ENCODE results near the gene TGFBR3.
"Not testable (repeated sequence)": the region's sequence is repeated elsewhere in the genome, so short reads cannot be mapped to it uniquely, and the experiment has no call there.

TGFBR3 gene

DNA sequence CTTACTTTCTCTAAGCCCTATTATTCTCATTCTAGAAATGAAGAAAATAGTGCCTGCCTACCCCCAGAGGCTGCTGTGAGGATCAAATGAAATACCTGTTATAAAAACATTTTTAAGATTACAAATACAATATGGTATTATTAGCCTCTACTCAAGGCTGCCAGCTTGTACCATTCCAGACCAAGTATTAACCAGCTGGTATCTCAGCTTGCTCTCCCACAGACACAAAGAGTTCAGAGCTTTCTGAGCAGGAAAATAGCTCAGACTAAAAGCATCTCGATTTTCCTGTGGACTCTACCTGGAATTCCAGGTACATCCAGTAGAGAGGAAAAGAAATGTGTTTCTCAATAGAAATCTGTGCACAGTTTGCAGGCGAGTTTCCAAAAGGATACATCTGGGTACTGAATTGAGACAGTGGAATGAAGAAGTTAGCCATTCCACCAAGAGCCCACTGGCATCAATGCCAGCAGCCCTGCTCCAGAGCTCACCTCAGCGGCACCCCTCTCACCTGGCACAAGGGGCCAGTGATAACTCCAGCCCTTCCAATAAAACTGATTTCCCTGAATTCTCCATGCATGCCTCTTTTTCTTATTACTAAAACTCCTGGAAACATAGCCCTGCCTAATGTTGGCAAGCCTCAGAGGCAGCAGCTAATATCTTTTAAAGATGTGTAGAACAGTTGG lies 31.0 kb downstream of the TGFBR3 start:
- in situ Hi-C loops (cut with HindIII; ENCODE audit: low pct_unique_long_range_greater_than_20kb, low sequenced_read_pairs): no loop called here
- TF ChIP-seq JUND (IDR thresholded peaks at IDR 0.05; ENCODE audit: low read depth): no peak
- DNase-seq (ENCODE audit: low read depth in 1 of 2, low spot score in 1 of 2): no peak

DNA sequence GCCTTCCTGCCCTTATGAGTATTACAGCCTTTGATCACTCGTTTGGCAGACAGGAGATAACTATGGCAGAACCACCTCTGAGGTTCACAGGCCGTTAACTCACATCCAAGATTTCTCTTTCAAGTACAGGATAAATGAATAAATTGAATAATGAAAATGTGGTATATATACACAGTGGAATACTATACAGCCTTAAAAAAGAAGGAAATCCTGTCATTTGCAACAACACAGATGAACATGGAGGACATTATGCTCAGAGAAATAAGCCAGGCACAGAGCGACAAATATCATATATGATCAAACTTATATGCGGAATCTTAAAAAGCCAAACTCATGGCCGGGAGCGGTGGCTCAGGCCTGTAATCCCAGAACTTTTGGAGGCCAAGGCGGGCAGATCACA lies 32.6 kb downstream of the TGFBR3 start:
- in situ Hi-C loops (cut with HindIII; ENCODE audit: low pct_unique_long_range_greater_than_20kb, low sequenced_read_pairs): no loop called here

DNA sequence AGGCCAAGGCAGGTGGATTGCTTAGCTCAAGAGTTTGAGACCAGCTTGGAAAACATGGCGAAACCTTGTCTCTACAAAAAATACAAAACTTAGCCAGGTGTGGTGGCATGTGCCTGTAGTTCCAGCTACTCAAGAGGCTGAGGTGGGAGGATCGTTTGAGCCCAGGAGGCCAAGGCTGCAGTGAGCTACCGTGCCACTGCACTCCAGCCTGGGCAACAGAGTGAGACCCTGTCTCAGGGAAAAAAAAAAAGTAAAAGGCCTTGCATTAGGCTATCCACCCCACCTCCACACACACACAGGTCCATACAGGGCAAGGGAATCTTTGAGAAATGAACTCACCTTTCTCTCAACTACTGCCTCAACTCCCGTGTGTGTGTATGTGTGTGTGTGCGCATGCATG lies 33.9 kb downstream of the TGFBR3 start:
- in situ Hi-C loops (cut with HindIII; ENCODE audit: low pct_unique_long_range_greater_than_20kb, low sequenced_read_pairs); DNase-seq (ENCODE audit: low read depth in 1 of 2, low spot score in 1 of 2): not testable (repeated sequence)

More for the DNA sequence above, 32.6 kb downstream of the TGFBR3 start:
- TF ChIP-seq JUND (IDR thresholded peaks at IDR 0.05; ENCODE audit: low read depth): no peak
- no peak for DNase-seq (ENCODE audit: low read depth in 1 of 2, low spot score in 1 of 2)

DNA sequence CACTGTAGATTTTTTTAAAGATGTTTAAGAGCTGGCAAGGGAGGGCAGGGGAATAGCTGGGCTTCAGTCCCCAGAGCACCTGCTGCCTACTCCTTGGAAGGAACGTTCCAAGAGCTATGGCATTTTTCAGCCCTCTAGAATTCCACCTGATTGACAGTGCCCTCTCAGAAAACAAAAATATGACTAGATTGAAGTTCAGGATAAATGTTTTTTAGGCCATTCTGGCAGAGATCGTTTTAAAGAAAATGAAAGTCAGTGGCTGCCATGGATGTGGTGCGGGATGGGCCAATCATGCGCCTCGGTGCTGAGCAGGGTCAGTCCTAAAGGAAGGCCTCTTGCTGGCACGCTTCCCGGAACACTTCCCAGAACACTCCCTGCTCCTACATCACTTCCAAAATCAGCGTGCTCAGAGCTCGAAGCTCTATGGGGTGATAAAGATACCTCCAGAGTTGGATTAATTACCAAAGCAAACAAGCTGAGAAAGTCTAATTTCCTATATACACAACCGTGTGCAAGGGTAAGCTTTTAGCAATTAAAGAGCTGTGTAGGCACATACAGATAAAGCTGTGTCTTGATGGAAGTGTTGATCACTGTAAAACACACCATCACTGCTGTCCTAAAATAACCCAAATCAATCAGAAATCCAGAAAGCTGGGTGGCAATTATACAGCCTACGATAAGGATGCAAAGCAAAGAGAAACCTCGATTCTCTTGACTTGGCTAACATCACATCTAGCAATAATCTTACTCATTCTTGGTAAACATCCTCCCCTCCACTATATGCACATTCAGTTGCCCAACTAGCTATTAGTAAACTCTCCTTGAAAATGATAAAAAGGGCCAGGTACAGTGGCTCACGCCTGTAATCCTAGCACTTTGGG lies 34.6 kb downstream of the TGFBR3 start:
- in situ Hi-C loops (cut with HindIII; ENCODE audit: low pct_unique_long_range_greater_than_20kb, low sequenced_read_pairs): no loop called here
- peak in 1 of 2 experiments; percentile 19 for DNase-seq (ENCODE audit: low read depth in 1 of 2, low spot score in 1 of 2)
- TF ChIP-seq JUND (IDR thresholded peaks at IDR 0.05; ENCODE audit: low read depth): no peak

DNA sequence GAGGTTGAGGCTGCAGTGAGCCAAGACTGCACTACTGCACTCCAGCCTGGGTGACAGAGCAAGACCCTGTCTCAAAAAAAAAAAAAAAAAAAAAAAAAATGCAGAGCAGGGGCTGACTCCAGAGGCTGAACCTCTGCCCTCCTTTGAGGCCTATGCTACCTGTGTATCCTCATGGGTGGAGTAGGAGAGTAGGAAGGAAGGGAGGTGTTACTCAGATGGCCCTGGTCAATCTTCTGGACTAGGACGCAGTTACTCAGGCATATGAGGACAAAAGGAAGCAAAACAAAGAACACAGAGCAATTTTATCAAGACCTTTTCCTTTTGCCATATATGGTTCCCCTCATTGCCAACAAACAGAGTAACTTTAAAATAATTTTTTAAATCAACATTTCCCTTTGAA lies 35.2 kb downstream of the TGFBR3 start:
- no peak for DNase-seq (ENCODE audit: low read depth in 1 of 2, low spot score in 1 of 2)
- TF ChIP-seq JUND (IDR thresholded peaks at IDR 0.05; ENCODE audit: low read depth): no peak
- in situ Hi-C loops (cut with HindIII; ENCODE audit: low pct_unique_long_range_greater_than_20kb, low sequenced_read_pairs): no loop called here

DNA sequence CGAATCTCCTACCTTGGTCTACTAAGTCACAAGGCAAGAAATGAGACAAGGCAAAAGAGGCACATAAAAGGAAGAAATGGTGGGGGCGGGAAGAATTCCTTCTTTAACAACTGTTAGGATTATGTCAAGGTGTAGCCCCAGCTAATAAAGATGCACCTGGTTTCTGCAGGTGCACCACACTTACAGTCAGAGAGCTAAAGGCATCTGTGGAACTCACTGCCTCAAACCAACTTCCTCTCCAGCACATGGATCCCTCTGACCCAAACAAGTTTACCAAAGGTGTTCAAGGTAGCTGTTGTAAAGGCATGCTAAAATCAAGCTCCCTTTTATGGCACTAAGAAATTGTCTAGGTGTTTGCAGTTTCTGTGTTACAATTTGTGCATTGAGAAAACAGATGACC lies 38.1 kb downstream of the TGFBR3 start:
- no peak for TF ChIP-seq JUND (IDR thresholded peaks at IDR 0.05; ENCODE audit: low read depth)
- no peak for DNase-seq (ENCODE audit: low read depth in 1 of 2, low spot score in 1 of 2)
- in situ Hi-C loops (cut with HindIII; ENCODE audit: low pct_unique_long_range_greater_than_20kb, low sequenced_read_pairs): no loop called here

DNA sequence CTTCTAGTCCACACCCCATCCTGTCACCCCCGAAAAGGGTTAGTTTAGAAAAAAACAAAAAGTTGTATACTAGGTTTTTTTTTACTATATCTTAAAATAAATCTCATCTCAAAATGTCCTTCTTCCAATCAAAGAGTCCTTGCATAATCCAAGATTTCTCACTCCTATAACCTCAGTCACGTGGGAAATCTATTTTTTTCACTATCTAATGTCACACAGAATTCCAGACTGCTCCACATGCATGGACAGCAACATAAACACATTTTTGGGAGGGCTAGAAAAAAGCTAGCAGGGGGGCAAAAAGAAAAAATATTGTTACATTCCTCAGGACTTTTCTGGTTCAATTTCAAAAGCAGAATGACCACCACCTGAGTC lies 39.3 kb downstream of the TGFBR3 start:
- in situ Hi-C loops (cut with HindIII; ENCODE audit: low pct_unique_long_range_greater_than_20kb, low sequenced_read_pairs): no loop called here
- no peak for TF ChIP-seq JUND (IDR thresholded peaks at IDR 0.05; ENCODE audit: low read depth)
- no peak for DNase-seq (ENCODE audit: low read depth in 1 of 2, low spot score in 1 of 2)

DNA sequence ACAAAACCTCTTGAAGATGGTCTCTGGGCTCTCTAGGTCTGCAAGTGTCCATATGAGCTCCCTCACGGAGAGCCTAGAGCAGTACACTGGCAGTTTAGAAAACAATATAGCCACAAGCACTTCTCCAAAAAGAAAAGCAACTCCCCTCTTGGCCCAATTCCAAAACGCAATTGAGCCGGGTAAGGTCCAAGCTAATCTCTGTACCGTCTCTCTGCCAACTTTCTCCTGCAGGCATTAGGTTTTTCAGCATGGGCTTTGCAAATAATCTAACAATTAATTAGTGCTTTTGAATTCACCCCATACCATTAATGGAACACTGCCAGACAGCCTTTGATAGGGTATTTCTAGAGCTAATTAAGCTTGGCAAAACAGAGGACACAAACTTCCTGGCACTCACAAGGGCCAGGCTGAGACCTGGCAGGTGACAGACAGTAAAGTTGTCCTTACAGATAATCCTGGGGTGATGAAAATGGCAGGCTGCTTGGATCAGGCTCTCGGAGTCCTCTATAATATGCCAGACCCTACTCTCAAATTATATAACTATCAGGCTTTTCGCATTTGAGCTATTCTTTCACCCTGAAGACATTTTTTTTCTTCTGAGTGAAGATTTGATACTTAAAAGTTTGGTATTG lies 39.8 kb downstream of the TGFBR3 start:
- in situ Hi-C loops (cut with HindIII; ENCODE audit: low pct_unique_long_range_greater_than_20kb, low sequenced_read_pairs): no loop called here
- DNase-seq (ENCODE audit: low read depth in 1 of 2, low spot score in 1 of 2): peak in 1 of 2 experiments; percentile 29
- no peak for TF ChIP-seq JUND (IDR thresholded peaks at IDR 0.05; ENCODE audit: low read depth)

DNA sequence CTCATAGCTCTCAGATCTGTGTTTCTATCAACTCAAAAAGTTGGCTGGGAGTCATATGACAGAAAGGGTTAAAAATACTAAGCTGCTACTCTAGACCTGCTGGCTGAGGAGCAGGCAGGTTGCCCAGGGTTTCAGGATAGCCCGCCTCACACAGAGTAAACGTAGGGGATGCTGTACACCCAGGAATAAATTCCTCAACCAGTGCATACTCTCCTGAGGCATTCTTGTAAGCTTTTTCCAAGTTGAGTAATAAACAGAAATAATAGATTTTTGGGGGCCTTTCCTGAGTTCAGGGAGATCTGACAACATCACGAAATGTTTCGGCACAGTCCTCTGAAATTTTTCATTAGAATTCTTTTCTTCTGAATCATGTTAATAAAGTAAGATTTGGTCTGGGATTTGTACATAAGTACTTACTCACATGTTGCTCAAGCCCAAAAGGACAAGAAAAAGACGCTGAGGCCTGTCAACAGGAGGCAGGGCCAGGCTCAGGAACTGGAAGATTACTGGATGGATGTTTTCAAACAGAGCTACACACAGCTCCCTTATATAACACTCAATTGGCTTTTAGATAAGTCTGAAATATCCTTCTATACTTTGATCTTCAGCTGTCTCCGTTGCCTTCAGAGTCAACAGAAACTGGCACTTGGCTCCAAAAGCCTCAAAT lies 41.0 kb downstream of the TGFBR3 start:
- TF ChIP-seq JUND (IDR thresholded peaks at IDR 0.05; ENCODE audit: low read depth): no peak
- in situ Hi-C loops (cut with HindIII; ENCODE audit: low pct_unique_long_range_greater_than_20kb, low sequenced_read_pairs): no loop called here
- no peak for DNase-seq (ENCODE audit: low read depth in 1 of 2, low spot score in 1 of 2)

DNA sequence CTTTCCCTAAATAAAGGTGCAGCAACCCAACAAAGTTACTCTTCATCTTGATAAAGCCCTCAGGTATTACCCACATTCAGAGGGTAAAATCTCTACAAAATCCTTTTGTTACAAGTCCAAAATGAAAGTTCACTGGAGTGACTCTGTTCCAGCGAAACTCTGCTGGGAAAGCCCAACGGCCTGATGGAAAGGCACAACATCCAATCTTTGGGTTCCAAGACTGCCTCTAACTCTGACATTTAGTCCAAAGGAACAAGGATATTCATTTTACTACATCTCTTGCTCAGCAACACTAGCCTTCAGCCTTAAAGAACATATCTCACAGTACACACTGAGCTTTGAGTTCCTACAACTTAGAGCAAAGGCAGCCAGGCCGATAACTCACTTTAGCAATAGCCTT lies 42.1 kb downstream of the TGFBR3 start:
- TF ChIP-seq JUND (IDR thresholded peaks at IDR 0.05; ENCODE audit: low read depth): no peak
- DNase-seq (ENCODE audit: low read depth in 1 of 2, low spot score in 1 of 2): no peak
- in situ Hi-C loops (cut with HindIII; ENCODE audit: low pct_unique_long_range_greater_than_20kb, low sequenced_read_pairs): no loop called here

DNA sequence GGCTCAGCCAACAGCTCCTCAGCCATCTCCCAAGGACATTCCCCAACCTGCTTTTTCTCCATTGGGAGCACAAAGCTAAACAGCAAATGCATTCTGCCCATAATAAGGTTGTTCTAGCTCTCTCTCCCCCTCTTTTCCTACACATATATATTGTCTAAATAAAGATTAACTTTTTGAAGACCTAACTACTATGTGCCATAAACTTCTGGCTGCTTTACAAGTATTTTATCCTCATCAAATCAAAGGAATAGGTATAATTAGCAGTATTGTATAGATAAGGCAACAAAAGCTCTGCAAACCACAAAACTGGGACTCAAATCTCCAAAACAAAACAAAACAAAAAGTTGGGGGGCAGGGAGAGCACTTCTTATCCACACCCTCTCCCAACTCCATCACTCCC lies 43.4 kb downstream of the TGFBR3 start:
- TF ChIP-seq JUND (IDR thresholded peaks at IDR 0.05; ENCODE audit: low read depth): no peak
- no peak for DNase-seq (ENCODE audit: low read depth in 1 of 2, low spot score in 1 of 2)
- in situ Hi-C loops (cut with HindIII; ENCODE audit: low pct_unique_long_range_greater_than_20kb, low sequenced_read_pairs): no loop called here

DNA sequence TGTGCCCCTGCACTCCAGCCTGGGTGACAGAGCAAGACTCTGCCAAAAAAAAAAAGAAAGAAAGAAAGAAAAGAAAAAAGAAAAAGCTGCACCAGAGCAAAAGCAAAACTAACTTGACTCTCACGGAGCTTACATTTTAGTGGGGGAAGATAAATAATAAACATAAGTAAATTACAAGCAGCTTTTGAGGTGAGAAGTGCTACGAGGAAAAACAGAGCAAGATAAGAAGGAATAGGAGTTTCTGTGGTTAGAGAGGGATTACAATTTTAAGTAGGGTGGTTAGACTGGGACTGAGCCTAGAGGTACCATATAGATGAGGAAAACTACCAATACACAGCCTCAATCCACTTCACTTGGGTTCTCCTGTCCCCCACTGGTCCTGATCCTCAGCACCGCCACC lies 43.9 kb downstream of the TGFBR3 start:
- DNase-seq (ENCODE audit: low read depth in 1 of 2, low spot score in 1 of 2): no peak
- in situ Hi-C loops (cut with HindIII; ENCODE audit: low pct_unique_long_range_greater_than_20kb, low sequenced_read_pairs): no loop called here
- TF ChIP-seq JUND (IDR thresholded peaks at IDR 0.05; ENCODE audit: low read depth): no peak

DNA sequence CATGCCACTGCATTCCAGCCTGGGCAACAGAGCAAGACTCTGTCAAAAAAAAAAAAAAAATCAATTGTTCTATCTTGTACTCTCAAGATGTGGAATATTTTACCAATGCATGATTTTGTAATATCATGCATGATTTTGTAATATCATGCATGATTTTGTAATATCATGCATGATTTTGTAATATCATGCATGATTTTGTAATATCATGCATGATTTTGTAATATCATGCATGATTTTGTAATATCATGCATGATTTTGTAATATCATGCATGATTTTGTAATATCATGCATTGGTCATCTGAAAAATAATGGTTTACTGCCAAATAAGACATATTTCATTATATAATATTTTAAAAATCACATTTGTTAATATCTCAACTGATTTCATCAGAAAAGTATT lies 45.7 kb downstream of the TGFBR3 start:
- DNase-seq (ENCODE audit: low read depth in 1 of 2, low spot score in 1 of 2); in situ Hi-C loops (cut with HindIII; ENCODE audit: low pct_unique_long_range_greater_than_20kb, low sequenced_read_pairs): not testable (repeated sequence)

Measured in T47D (cell line).